ENCODE data around the gene AUTS2. TPM values are rescaled to one million over a fixed set of nuclear protein-coding genes. Genes with fewer than 3 reads are reported as not detected.

AUTS2 gene
- total and polyA plus RNA-seq, 5 donors, result 7.0 to 15.4 (median 10.6) TPM

GRCh38 chr7:70456719-70457118, 858.4 kb downstream of the AUTS2 start:
- 89% methylated on average over 4 of the region's 4 CpGs for WGBS
- no peak overlapping the region for H3K4me3 ChIP-seq (ENCODE audit: low read length)
- H3K27me3 ChIP-seq (ENCODE audit: control insufficient read depth, insufficient read depth), result no peaks in the 10 kb centered on the region
- intact Hi-C loops (cut with DNase I), result no loop called here
- ATAC-seq (no peak), DNase-seq (no peak)
- no peaks in the 10 kb centered on the region for H3K9me3 ChIP-seq (ENCODE audit: control insufficient read depth, low read length)
- H3K27ac ChIP-seq (ENCODE audit: low read length), result no peak overlapping the region
- H3K4me1 ChIP-seq (ENCODE audit: control insufficient read depth, insufficient read depth, low read length), result no peaks in the 10 kb centered on the region

DNA sequence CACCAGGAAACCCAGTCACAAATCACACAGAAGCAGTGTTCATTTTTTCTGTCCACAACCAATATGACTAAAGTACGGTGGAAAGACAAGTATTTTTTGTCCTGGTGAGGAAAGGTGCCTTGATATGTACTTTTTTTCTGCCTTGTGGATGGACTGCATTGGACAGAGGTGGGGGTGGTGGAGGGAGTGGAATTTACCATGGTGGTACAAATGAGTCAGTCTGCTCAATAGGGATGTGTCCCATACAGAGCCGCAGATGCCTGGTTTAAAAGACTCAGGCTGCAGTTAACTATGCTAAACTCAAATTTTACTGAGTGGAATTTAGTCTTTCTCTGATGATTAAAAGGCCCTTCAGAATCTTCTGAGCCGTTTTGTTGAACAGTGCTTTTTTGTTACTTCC, 859.2 kb downstream of the AUTS2 start:
- WGBS, result 83% methylated on average over 3 of the region's 3 CpGs
- intact Hi-C loops (cut with DNase I), result no loop called here
- ATAC-seq, result no peak
- H3K4me1 ChIP-seq (ENCODE audit: control insufficient read depth, insufficient read depth, low read length), result no peaks in the 10 kb centered on the region
- H3K4me3 ChIP-seq (ENCODE audit: low read length), result no peak overlapping the region
- no peak for DNase-seq
- no peaks in the 10 kb centered on the region for H3K9me3 ChIP-seq (ENCODE audit: control insufficient read depth, low read length)
- H3K27ac ChIP-seq (ENCODE audit: low read length), result no peak overlapping the region
- no peaks in the 10 kb centered on the region for H3K27me3 ChIP-seq (ENCODE audit: control insufficient read depth, insufficient read depth)

GRCh38 chr7:70457883-70458680, 859.8 kb downstream of the AUTS2 start:
- no peak for DNase-seq
- H3K4me3 ChIP-seq (ENCODE audit: low read length), result no peak overlapping the region
- no peak overlapping the region for H3K27ac ChIP-seq (ENCODE audit: low read length)
- no peaks in the 10 kb centered on the region for H3K4me1 ChIP-seq (ENCODE audit: control insufficient read depth, insufficient read depth, low read length)
- intact Hi-C loops (cut with DNase I), result no loop called here
- WGBS, result 60% methylated on average over 8 of the region's 8 CpGs
- H3K27me3 ChIP-seq (ENCODE audit: control insufficient read depth, insufficient read depth), result no peaks in the 10 kb centered on the region
- H3K9me3 ChIP-seq (ENCODE audit: control insufficient read depth, low read length), result no peaks in the 10 kb centered on the region
- no peak for ATAC-seq

DNA sequence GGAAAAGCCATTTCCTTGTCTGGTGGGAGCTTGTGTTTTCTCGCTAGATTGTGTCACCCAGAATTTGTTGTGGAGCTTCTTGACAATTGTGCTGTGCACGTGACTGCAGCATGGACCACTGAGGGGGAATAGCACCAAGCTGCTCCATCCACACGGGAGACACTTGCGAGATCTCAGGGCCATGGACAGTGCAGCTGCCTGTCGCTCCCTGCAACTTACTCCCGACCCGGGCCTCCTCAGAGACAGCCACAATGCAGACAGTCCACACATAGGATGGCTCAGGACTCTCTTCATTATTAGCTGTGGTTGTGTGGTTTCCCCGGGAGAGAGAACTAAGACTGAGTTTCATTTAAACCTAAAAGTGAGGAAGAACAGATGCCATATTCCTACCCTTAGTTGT, 860.5 kb downstream of the AUTS2 start:
- Histone ChIP-seq H3K4me1 (ENCODE audit: control insufficient read depth, insufficient read depth, low read length) (no peaks in the 10 kb centered on the region), H3K27ac (ENCODE audit: low read length) (no peak overlapping the region), H3K4me3 (ENCODE audit: low read length) (no peak overlapping the region), H3K27me3 (ENCODE audit: control insufficient read depth, insufficient read depth) (no peaks in the 10 kb centered on the region), H3K9me3 (ENCODE audit: control insufficient read depth, low read length) (no peaks in the 10 kb centered on the region)
- ATAC-seq (no peak), DNase-seq (no peak)
- 70% methylated on average over 8 of the region's 8 CpGs for WGBS
- intact Hi-C loops (cut with DNase I), result no loop called here

- H3K4me1 ChIP-seq (ENCODE audit: control insufficient read depth, insufficient read depth, low read length), result no peaks in the 10 kb centered on the region
- no peak overlapping the region for H3K4me3 ChIP-seq (ENCODE audit: low read length)
- intact Hi-C loops (cut with DNase I), result no loop called here
- H3K27me3 ChIP-seq (ENCODE audit: control insufficient read depth, insufficient read depth), result no peaks in the 10 kb centered on the region
- no peak for DNase-seq
- H3K9me3 ChIP-seq (ENCODE audit: control insufficient read depth, low read length), result no peaks in the 10 kb centered on the region
- no peak for ATAC-seq
- WGBS, result 98% methylated on average over 1 of the region's 1 CpG
- H3K27ac ChIP-seq (ENCODE audit: low read length), result no peak overlapping the region
Measured at GRCh38 chr7:70459546-70459945, 861.3 kb downstream of the AUTS2 start.

DNA sequence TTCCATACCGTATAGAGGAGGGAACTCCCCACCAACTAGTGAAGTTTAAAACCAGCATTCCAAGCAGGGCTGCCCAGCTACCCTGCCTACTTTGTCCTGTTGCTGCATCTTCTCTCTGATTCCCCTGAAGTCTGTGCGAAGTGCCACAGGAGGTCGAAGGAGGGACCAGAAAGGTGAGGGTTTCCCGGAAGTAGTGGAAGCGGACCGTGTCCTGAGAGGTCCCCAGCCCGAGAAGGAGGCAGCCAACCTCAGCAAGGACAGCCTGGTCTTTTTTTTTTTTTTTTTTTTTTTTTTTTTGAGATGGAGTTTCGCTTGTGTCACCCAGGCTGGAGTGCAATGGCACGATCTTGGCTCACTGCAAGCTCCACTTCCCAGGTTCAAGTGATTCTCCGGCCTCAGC, 861.8 kb downstream of the AUTS2 start:
- H3K9me3 ChIP-seq (ENCODE audit: control insufficient read depth, low read length), result no peaks in the 10 kb centered on the region

GRCh38 chr7:70460562-70460961, 862.3 kb downstream of the AUTS2 start:
- Histone ChIP-seq H3K27me3 (ENCODE audit: control insufficient read depth, insufficient read depth) (no peaks in the 10 kb centered on the region), H3K27ac (ENCODE audit: low read length) (no peak overlapping the region), H3K9me3 (ENCODE audit: control insufficient read depth, low read length) (no peaks in the 10 kb centered on the region), H3K4me3 (ENCODE audit: low read length) (no peak overlapping the region), H3K4me1 (ENCODE audit: control insufficient read depth, insufficient read depth, low read length) (no peaks in the 10 kb centered on the region)
- no peak for ATAC-seq
- 96% methylated on average over 6 of the region's 6 CpGs for WGBS
- intact Hi-C loops (cut with DNase I), result no loop called here
- DNase-seq, result no peak

More for the DNA sequence above, 861.8 kb downstream of the AUTS2 start:
- H3K27ac ChIP-seq (ENCODE audit: low read length), result no peak overlapping the region
- no peaks in the 10 kb centered on the region for H3K4me1 ChIP-seq (ENCODE audit: control insufficient read depth, insufficient read depth, low read length)
- no peak for DNase-seq
- WGBS, result 96% methylated on average over 10 of the region's 10 CpGs
- H3K4me3 ChIP-seq (ENCODE audit: low read length), result no peak overlapping the region
- H3K27me3 ChIP-seq (ENCODE audit: control insufficient read depth, insufficient read depth), result no peaks in the 10 kb centered on the region
- intact Hi-C loops (cut with DNase I), result no loop called here
- no peak for ATAC-seq

GRCh38 chr7:70463352-70463938, 865.2 kb downstream of the AUTS2 start:
- whole genome bisulfite sequencing, result 84% methylated on average over 5 of the region's 5 CpGs
- no peaks in the 10 kb centered on the region for H3K9me3 ChIP-seq (ENCODE audit: control insufficient read depth, low read length)
- H3K4me1 ChIP-seq (ENCODE audit: control insufficient read depth, insufficient read depth, low read length), result no peaks in the 10 kb centered on the region
- no peak for DNase-seq
- no peak overlapping the region for H3K4me3 ChIP-seq (ENCODE audit: low read length)
- no peaks in the 10 kb centered on the region for H3K27me3 ChIP-seq (ENCODE audit: control insufficient read depth, insufficient read depth)
- ATAC-seq, result no peak
- intact Hi-C loops (cut with DNase I), result no loop called here
- H3K27ac ChIP-seq (ENCODE audit: low read length), result no peak overlapping the region

GRCh38 chr7:70466725-70467364, 868.6 kb downstream of the AUTS2 start:
- no peaks in the 10 kb centered on the region for H3K4me1 ChIP-seq (ENCODE audit: control insufficient read depth, insufficient read depth, low read length)

DNA sequence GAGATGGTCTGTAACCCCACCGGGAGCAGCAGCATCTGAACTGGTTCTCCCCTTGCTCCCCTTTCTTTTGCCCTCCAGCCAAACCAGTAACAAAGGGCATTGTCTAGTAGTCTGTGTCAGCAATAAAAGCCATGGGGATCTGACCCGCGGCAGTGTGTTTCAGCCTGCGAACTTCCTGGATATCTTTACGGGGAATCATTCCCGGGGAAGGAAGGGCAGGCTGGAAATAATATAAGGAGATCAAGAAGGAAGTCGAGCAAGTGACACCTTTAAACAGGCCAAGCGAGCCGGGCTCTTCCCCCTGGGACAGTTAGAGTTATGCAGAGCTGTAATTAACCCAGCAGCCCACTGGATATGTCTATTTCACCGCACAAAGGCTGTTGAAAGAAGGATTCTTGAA, 872.5 kb downstream of the AUTS2 start:
- intact Hi-C loops (cut with DNase I), result no loop called here
- no peak overlapping the region for H3K27ac ChIP-seq (ENCODE audit: low read length)
- no peak overlapping the region for H3K4me3 ChIP-seq (ENCODE audit: low read length)
- no peaks in the 10 kb centered on the region for H3K9me3 ChIP-seq (ENCODE audit: control insufficient read depth, low read length)
- H3K4me1 ChIP-seq (ENCODE audit: control insufficient read depth, insufficient read depth, low read length), result no peaks in the 10 kb centered on the region
- ATAC-seq (no peak), DNase-seq (no peak)
- H3K27me3 ChIP-seq (ENCODE audit: control insufficient read depth, insufficient read depth), result no peaks in the 10 kb centered on the region
- WGBS, result 55% methylated on average over 10 of the region's 10 CpGs

More at GRCh38 chr7:70466725-70467364, 868.6 kb downstream of the AUTS2 start:
- WGBS, result 81% methylated on average over 5 of the region's 5 CpGs
- H3K27me3 ChIP-seq (ENCODE audit: control insufficient read depth, insufficient read depth), result no peaks in the 10 kb centered on the region
- no peak overlapping the region for H3K4me3 ChIP-seq (ENCODE audit: low read length)
- no peaks in the 10 kb centered on the region for H3K9me3 ChIP-seq (ENCODE audit: control insufficient read depth, low read length)
- no peak for ATAC-seq
- DNase-seq, result no peak
- intact Hi-C loops (cut with DNase I), result no loop called here
- no peak overlapping the region for H3K27ac ChIP-seq (ENCODE audit: low read length)

DNA sequence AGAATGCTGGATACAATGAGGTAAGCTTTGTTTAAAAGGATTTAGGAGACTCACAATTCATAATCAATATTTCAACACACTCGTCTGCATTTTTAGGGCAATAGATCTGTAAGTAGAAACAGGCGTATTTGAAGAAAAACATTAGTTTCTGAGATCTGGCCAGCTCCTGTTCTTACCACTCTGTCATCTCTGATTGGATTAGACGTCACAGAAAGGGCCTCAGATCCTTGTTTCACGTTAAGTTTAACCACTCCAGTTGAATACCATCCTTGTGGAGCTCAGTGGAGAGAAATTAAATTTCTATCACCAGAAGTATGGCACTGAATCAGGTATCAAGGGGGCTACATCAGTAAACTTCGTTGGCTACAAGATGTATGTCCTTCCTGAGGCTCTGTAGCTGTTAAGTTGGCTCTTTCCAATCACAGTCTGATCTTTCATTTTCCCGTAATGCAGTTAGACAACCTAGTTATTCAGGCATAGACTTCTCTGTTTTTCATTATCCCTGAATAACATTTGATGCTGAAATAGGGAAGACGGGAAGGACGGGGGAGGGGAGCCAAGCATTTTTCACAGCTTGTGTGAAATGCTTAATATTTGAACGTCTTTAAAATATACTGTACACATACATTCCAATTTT, 874.4 kb downstream of the AUTS2 start:
- Histone ChIP-seq H3K4me3 (ENCODE audit: low read length) (no peak overlapping the region), H3K4me1 (ENCODE audit: control insufficient read depth, insufficient read depth, low read length) (peaks cover 3% of the 10 kb centered on the region), H3K9me3 (ENCODE audit: control insufficient read depth, low read length) (no peaks in the 10 kb centered on the region), H3K27me3 (ENCODE audit: control insufficient read depth, insufficient read depth) (no peaks in the 10 kb centered on the region), H3K27ac (ENCODE audit: low read length) (no peak overlapping the region)
- ATAC-seq (no peak), DNase-seq (no peak)
- intact Hi-C loops (cut with DNase I), result no loop called here
- 93% methylated on average over 9 of the region's 9 CpGs for WGBS

All from right cardiac atrium (tissue), 5 donors.